ENCODE measurements around the gene HYLS1.

DNA sequence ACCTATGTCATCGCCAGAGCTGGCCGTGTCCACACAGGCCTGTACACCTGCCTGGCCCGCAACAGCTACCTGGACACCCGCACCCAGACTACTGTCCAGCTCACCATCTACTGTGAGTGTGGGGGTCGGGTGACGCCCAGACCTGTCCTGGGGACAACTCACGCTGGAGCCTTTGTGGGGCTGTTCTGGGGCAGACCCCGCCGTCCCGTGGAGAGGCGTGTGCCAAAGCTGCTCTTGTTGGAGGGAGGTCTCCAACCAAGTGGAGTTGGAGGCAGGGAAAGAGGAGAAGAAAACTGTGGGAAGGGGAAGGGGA lies 62.7 kb downstream of the HYLS1 start:
- TF ChIP-seq, protein P1, sequence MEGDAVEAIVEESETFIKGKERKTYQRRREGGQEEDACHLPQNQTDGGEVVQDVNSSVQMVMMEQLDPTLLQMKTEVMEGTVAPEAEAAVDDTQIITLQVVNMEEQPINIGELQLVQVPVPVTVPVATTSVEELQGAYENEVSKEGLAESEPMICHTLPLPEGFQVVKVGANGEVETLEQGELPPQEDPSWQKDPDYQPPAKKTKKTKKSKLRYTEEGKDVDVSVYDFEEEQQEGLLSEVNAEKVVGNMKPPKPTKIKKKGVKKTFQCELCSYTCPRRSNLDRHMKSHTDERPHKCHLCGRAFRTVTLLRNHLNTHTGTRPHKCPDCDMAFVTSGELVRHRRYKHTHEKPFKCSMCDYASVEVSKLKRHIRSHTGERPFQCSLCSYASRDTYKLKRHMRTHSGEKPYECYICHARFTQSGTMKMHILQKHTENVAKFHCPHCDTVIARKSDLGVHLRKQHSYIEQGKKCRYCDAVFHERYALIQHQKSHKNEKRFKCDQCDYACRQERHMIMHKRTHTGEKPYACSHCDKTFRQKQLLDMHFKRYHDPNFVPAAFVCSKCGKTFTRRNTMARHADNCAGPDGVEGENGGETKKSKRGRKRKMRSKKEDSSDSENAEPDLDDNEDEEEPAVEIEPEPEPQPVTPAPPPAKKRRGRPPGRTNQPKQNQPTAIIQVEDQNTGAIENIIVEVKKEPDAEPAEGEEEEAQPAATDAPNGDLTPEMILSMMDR (IDR thresholded peaks at IDR 0.05; ENCODE audit: low read length): no peak
- TF ChIP-seq EZH2 (IDR thresholded peaks at IDR 0.05; ENCODE audit: borderline replicate concordance, low read length): no peak

All from OCI-LY1 (cell line).